ENCODE data around the gene NR1D1. TPM values are rescaled to one million over a fixed set of nuclear protein-coding genes. Genes with fewer than 3 reads are reported as not detected.

Gene NR1D1
- total and polyA plus RNA-seq, 7 donors = 21.4 to 88.7 (median 40.8) TPM

DNA sequence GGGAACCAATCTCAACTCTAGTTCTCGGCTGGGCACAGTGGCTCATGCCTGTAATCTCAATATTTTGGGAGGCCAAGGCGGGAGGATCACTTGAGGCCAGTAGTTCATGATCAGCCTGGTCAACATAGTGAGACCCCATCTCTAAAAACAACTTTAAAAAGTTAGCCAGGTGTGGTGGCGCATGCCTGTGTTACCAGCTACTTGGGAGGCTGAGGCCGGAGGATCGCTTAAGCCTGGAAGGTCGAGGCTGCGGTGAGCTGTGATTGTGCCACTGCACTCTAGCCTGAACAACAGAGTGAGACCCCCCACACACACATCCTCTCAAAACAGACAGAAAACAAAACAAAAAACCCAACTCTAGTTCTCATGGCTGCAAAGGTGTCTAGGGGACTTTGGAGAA lies 32.7 kb downstream of the NR1D1 start:
- intact Hi-C loops (cut with DNase I) = loop anchor here in 1 of 2 donors (2.0 kb wide), 1 partner anchor 43 kb away; no protein-coding TSS in a partner anchor
- 86 to 92% (median 92%) methylated on average over 7 of the region's 7 CpGs for WGBS, 3 donors
- no peaks in the 10 kb centered on the region for H3K27me3 ChIP-seq (ENCODE audit: insufficient read depth in 3 of 3, low read length in 2 of 3)
- peak overlapping the region; percentile 94 for H3K27ac ChIP-seq
- no peaks in the 10 kb centered on the region for H3K9me3 ChIP-seq
- ATAC-seq (no peak), DNase-seq (no peak)
- peaks cover 74% of the 10 kb centered on the region for H3K4me1 ChIP-seq
- TF ChIP-seq, protein P1, sequence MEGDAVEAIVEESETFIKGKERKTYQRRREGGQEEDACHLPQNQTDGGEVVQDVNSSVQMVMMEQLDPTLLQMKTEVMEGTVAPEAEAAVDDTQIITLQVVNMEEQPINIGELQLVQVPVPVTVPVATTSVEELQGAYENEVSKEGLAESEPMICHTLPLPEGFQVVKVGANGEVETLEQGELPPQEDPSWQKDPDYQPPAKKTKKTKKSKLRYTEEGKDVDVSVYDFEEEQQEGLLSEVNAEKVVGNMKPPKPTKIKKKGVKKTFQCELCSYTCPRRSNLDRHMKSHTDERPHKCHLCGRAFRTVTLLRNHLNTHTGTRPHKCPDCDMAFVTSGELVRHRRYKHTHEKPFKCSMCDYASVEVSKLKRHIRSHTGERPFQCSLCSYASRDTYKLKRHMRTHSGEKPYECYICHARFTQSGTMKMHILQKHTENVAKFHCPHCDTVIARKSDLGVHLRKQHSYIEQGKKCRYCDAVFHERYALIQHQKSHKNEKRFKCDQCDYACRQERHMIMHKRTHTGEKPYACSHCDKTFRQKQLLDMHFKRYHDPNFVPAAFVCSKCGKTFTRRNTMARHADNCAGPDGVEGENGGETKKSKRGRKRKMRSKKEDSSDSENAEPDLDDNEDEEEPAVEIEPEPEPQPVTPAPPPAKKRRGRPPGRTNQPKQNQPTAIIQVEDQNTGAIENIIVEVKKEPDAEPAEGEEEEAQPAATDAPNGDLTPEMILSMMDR (IDR thresholded peaks at IDR 0.05) = no peak
- H3K36me3 ChIP-seq (ENCODE audit: insufficient read depth in 1 of 2, low read depth in 1 of 2) = no peaks in the 10 kb centered on the region
- H3K4me3 ChIP-seq = no peak overlapping the region

GRCh38 chr17:40065769-40066510 lies 34.4 kb downstream of the NR1D1 start:
- DNase-seq = peak in 1 of 2 donors; percentile 61
- no peaks in the 10 kb centered on the region for H3K36me3 ChIP-seq (ENCODE audit: insufficient read depth in 1 of 2, low read depth in 1 of 2)
- H3K4me1 ChIP-seq = peaks cover 62% of the 10 kb centered on the region
- H3K9me3 ChIP-seq = no peaks in the 10 kb centered on the region
- TF ChIP-seq, protein P1 (IDR thresholded peaks at IDR 0.05) = no peak
- intact Hi-C loops (cut with DNase I) = no loop called here
- no peaks in the 10 kb centered on the region for H3K27me3 ChIP-seq (ENCODE audit: insufficient read depth in 3 of 3, low read length in 2 of 3)
- ATAC-seq = no peak
- peak overlapping the region; percentile 100 for H3K4me3 ChIP-seq
- WGBS, 3 donors = 31 to 43% (median 33%) methylated on average over 11 of the region's 11 CpGs
- peak overlapping the region; percentile 94 for H3K27ac ChIP-seq

GRCh38 chr17:40064971-40065768 lies 35.2 kb downstream of the NR1D1 start:
- Histone ChIP-seq H3K27ac (peak overlapping the region; percentile 94), H3K9me3 (no peaks in the 10 kb centered on the region), H3K4me1 (peaks cover 54% of the 10 kb centered on the region), H3K4me3 (peak overlapping the region; percentile 100), H3K27me3 (ENCODE audit: insufficient read depth in 3 of 3, low read length in 2 of 3) (no peaks in the 10 kb centered on the region), H3K36me3 (ENCODE audit: insufficient read depth in 1 of 2, low read depth in 1 of 2) (no peaks in the 10 kb centered on the region)
- TF ChIP-seq, protein P1 (IDR thresholded peaks at IDR 0.05) = no peak
- ATAC-seq = no peak
- 5 to 10% (median 10%) methylated on average over 10 of the region's 10 CpGs for WGBS, 3 donors
- DNase-seq = no peak
- intact Hi-C loops (cut with DNase I) = loop anchor here in 1 of 2 donors (5.0 kb wide), 1 partner anchor 102 kb away; no protein-coding TSS in a partner anchor

DNA sequence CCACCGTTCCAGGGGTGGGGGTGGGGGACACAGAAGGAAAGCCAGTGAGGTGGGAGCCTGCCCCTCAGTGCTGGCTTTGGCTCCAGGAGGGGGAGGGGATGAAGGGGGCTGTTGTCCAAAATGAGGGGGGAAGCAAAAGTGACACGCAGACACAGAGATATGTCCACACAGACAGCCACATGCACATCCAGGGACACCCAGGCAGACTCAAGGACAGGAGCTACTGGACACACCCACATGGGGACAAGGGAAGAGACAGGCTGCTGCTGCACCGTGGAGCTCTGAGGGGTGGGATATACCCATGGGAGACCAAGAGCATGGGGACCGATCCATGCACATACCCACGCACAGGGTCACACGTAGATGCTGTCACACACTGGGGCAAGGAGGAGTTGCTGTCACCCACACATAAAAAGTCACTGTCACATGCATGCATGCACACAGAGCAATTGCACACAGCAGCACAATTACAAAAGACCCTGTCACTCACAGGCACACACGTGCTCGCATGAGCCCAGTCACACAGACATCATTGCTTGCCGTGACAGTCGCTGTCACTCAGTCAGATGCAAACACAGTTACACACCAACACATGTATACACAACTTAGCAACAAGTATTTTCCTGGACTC lies 36.4 kb downstream of the NR1D1 start:
- 2 to 4% (median 3%) methylated on average over 10 of the region's 10 CpGs for WGBS, 3 donors
- H3K36me3 ChIP-seq (ENCODE audit: insufficient read depth in 1 of 2, low read depth in 1 of 2) = no peaks in the 10 kb centered on the region
- TF ChIP-seq, protein P1 (IDR thresholded peaks at IDR 0.05) = no peak
- H3K4me3 ChIP-seq = peak overlapping the region; percentile 100
- ATAC-seq (peak; percentile 6 to 37 (median 34)), DNase-seq (no peak)
- intact Hi-C loops (cut with DNase I) = loop anchor here (2.0 to 5.0 kb wide), 2 partner anchors 49 to 103 kb away; no protein-coding TSS in a partner anchor
- peaks cover 43% of the 10 kb centered on the region for H3K4me1 ChIP-seq
- H3K27me3 ChIP-seq (ENCODE audit: insufficient read depth in 3 of 3, low read length in 2 of 3) = no peaks in the 10 kb centered on the region
- peak overlapping the region; percentile 94 for H3K27ac ChIP-seq
- H3K9me3 ChIP-seq = no peaks in the 10 kb centered on the region
